ENCODE results near the gene UNC5B.

DNA sequence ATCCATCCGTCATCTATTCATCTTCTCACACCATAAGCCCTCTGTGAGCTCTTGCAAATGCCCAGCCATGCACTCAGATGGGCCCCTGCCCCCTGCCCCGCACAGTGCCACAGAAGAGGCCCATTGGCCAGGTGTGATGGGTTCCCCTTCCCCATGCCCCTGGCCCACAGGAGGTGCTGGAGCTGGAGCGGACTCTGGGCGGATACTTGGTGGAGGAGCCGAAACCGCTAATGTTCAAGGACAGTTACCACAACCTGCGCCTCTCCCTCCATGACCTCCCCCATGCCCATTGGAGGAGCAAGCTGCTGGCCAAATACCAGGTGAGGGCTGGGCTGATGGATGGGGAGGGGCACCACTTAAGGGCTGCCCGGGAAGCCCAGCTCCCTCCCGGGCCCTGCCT, 83.3 kb downstream of the UNC5B start:
- TF ChIP-seq, protein P1, sequence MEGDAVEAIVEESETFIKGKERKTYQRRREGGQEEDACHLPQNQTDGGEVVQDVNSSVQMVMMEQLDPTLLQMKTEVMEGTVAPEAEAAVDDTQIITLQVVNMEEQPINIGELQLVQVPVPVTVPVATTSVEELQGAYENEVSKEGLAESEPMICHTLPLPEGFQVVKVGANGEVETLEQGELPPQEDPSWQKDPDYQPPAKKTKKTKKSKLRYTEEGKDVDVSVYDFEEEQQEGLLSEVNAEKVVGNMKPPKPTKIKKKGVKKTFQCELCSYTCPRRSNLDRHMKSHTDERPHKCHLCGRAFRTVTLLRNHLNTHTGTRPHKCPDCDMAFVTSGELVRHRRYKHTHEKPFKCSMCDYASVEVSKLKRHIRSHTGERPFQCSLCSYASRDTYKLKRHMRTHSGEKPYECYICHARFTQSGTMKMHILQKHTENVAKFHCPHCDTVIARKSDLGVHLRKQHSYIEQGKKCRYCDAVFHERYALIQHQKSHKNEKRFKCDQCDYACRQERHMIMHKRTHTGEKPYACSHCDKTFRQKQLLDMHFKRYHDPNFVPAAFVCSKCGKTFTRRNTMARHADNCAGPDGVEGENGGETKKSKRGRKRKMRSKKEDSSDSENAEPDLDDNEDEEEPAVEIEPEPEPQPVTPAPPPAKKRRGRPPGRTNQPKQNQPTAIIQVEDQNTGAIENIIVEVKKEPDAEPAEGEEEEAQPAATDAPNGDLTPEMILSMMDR (conservative IDR thresholded peaks at IDR 0.05 in 1 of 2, IDR thresholded peaks at IDR 0.05 in 1 of 2; ENCODE audit: low read depth in 1 of 2, low read length in 2 of 2), result no peak
- no peak for TF ChIP-seq EZH2 (IDR thresholded peaks at IDR 0.05; ENCODE audit: low read length, missing control alignments)

Measured in fibroblast of lung (primary cell).